HG03280 (cell line): ENCODE data around the gene DNAJB12.
"Not testable (repeated sequence)": the region's sequence is repeated elsewhere in the genome, so short reads cannot be mapped to it uniquely, and the experiment has no call there.

ENCODE experiments used
- ATAC-seq: cut with Tn5 transposase; IDR thresholded peaks from one replicate; pipeline ENCODE4 v1.9.1; 2021; ENCODE audit warnings: mild to moderate bottlenecking, moderate library complexity; ENCODE audit not compliant: unreplicated experiment

DNAJB12 gene

DNA sequence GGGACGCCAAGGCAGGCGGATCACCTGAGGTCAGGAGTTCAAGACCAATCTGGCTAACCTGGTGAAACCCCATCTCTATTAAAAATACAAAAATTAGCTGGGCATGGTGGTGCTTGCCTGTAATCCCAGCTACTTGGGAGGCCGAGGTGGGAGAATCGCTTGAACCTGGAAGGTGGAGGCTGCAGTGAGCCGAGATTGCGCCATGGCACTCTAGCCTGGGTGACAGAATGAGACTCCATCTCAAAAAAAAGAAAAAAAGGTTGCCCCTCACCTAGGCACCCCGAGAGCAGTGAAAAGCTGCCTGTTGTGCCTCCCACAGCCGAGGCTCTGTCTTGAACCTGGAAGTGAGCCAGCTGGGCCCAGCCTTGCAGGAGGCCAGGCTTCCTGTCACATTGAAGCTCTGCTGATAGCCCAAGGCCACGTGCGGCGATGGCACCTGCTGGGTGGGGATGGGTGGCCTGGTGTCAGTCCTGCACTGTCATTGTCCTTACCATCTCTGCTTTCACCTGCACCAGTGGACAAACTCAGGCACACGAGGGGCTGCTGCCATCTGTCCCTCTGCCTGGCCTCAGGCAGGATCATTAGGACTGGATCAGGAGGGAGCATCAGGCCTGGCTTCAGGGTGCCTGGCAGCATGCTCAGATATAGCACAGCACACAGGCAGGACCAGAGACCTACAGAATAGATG lies 37.8 kb downstream of the DNAJB12 start:
- ATAC-seq, result no peak

DNA sequence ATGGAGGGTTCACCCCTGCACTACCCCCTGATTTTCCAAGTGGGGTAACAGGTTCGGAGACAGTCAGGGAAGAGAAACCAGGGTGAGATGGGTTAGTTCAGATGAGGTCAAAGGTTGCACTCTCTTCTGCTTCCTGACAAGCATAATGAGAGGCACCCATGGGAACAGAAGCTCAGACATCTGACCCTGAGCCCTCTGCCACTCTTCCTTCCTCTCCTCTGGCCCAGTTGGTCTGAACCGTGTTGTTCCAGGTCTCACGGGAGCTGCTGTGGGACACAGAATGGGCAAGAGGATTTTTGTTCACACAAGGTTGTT lies 38.4 kb downstream of the DNAJB12 start:
- ATAC-seq, result no peak

DNA sequence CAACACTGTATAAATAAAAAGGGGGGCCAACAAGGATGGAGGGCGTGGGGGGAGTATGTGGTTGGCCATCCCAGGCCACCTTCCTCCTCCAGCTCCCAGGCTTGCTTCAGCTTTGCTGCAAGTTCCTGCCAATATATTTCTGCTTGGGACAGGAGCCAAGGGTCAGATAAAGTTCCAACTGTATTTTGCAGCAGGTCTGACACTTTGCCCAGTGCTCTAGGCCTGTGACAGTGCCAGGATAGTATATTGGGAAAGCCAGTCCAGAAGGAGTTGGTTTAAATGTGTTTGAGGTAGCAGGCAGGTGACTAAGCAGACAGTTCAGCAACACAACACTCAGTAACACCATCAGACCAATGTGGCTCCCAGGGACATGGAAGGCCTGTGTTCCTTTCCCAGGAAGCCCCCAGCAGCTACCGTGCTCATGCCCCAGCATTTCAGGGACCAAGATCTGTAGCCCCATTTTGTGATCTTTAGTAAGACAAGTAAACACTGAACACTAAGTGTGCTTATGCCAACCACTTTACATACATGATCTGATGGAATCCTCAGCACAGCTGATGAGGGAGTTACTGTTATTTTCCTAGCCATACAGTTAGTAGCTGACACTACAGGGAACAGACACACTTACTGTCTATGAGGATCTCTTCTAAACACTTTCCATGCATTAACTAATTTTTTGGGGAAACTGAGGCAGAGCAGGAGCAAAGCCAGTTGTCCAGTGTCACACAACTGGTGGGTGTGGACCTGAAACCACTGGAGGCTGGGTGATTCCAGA lies 38.9 kb downstream of the DNAJB12 start:
- no peak for ATAC-seq

DNA sequence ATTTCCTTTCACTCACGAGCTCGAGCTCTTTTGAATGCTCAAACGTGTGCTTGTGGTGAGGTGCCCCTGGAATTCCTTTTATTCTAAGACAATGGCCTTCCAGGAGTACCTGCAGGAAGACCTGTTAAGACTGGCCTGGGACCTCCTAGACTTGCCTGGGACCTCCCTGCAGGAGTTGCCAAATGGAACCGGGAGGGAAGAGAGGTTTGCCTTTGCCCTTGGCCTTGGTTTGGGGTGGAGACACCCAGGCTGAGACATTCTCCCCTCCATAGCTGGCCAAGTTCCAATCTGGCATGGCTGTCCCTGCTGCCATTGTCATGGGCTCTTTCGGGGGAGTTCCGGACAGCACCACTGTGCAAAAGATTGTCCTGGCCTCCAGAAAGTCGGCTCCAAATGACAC lies 39.7 kb downstream of the DNAJB12 start:
- ATAC-seq, result no peak

DNA sequence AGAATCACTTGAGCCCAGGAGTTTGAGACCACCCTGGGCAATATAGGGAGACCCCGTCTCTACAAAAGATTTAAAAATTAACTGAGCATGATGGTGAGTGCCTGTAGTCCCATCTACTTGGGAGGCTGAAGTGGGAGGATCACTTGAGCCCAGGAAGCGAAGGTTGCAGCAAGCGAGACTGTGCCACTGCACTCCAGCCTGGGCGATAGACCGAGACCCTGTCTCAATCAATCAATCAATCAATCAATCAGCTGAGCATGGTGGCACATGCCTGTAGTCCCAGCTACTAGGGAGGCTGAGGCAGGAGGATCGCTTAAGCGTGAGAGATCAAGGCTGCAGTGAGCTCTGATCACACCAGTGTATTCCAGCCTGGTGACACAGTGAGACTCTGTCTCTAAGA lies 40.5 kb downstream of the DNAJB12 start:
- ATAC-seq, result no peak

DNA sequence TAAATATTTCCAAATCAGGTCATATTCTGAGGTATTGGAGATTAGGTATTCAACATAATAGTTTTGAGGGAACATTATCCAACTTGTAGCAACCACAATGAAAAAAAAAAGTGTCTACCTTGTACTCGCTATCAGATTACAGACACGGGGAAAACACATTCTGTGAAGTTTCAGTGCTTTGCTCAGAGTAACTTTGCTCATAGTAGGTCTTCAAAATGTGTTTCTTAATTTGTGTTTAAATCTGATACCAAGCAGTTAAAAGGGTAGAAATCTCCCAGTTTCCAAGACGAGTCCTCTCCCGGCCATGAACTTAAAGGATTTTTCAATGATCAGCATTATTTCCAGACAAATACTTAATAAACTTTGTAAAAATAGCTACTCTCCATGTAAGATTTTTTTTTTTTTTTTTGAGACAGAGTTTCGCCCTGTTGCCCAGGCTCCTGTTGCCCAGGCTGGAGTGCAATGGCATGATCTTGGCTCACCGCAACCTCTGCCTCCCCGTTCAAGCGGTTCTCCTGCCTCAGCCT lies 41.8 kb downstream of the DNAJB12 start:
- no peak for ATAC-seq

DNA sequence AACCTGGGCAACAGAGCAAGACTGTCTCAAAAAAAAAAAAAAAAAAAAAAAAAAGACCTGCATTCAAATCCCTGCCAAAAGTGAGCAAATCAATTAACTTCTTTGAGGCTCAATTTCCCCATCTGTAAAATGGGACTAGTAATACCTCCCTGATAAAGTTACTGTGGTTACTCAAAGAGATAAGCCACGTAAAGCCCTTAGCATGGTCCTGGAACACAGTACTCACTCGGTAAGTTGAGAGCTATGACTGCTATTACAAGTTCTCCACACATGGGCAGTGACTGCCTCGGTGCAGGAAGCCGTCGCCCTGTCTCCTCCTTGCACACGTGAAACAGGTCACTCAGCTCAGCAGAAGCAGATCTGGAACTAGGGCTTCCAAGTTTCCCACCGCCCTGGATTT lies 43.1 kb downstream of the DNAJB12 start:
- no peak for ATAC-seq

DNA sequence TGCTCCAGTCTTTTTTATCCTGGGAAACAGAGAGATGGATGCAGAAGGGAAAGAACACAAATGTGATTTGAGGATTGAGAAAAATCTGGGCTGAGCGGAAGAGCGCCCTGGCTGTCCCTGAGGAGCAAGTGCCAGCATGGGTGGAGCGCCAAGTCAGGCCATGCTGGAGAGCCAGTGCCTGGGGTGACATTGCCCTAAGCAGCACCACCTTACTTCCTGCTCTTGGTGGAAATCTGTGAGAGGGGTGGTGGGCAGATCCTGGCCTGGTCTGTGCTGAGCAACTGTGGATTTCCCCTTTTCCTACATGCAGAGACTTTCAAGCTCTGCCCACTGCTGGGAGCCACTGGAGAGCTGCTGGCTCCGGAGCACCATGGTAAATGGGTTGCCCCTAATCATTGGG lies 44.1 kb downstream of the DNAJB12 start:
- no peak for ATAC-seq

DNA sequence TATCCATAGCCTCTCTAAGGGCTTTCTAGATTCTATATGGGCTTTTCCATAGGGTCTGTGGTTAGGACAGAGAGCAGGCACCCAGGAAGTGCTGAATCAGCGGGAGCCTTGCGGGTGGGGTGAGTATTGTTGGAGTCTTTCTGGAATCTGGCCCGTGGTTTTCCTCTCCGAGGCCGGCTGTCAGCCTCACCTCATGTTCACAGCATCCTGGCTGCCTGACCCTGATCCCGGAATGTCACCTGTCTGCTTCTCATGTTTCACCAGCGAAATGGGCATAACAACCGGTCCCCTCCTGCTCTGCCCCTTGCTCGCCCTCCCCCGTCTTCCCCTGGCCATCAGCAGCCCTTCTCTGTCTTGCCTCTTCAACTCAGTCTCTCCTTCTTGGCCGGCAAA lies 44.5 kb downstream of the DNAJB12 start:
- no peak for ATAC-seq

DNA sequence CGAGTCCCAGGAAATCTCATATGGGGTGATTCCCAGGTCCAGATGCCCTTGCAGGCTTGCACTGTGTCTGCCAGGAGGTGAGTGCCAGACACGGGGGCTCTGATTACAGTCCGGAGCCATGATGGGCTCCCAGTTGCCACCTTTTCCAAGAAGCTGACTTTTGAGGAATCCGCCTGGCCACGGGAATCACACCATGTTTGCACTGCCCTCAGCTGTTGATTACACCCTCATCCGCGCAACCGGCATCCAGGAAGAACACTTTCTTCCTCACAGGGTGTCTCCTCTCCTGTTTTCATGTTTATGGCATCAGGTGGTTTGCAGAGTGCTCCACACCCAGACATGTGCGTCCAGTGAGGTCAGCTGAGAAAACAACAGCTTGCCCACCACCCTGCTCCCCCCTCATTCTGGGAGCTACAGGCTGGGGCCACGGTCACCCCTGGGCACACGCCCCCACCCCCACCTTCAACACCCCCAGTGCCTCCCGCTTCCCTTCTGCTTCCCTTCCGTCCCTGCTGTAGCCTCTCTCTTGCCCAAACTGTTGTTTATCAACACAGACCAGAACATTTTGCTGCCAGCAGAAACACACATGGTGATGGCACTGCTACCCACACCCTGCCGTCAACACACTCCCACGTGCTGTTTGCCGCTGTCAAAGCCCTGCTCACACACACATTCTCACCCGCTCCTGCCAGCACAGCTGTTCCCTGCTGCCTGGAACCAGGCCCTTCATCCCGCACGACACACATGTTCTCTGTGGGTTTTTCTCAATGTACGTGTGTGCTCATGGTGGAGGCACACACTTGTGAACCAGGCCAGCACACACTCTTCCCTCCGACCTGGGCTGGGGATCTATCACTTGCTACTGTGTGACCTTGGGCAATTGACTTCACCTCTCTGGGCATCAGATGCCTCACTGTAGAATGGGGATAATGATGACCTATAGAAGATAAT lies 45.2 kb downstream of the DNAJB12 start:
- no peak for ATAC-seq

DNA sequence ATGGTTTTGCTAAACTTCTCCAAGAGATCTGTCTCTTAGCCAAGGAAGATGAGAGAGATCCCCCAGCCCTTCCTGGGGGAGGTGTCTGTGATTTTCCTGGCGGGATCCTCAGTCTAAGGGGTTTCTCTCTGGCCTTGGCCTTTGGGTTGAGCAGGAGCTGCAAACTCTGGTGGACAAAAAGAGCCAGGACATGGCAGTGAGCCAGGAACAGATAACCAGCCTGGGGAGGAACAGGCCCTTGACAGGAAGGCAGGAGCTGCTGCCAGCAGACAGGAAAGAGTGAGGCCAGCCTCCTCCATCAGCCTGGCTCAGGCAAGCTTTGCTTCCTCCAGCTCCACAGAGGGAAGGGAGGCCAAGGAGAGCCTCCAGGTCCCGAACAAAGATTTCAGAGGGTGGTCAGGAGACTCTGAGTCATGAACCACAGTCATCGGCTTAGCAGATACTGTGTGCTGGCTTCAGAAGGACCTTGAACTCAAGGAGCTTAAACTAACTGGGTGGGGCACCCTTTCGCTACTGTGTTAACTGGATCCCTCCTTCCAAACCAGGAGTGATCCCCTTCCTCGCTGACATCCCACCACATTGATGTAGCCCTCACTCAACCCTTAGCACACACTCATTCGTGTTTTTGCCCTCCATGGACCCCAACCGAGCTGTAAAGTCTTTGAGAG lies 46.3 kb downstream of the DNAJB12 start:
- ATAC-seq, result no peak

DNA sequence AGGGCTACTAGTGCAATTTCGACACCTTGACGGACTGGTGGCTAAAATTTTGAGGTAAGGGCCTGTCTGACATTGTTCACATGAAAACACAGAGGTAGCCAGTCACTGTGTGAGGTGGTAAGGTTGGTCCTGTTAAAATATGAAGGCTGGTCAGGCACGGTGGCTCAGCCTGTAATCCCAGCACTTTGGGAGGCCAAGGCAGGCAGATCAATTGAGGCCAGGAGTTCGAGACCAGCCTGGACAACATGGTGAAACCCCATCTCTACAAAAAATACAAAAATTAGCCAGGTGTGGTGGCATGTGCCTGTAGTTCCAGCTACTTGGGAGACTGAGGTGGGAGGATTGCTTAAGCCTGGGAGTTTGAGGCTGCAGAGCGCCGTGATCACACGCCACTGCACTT lies 47.0 kb downstream of the DNAJB12 start:
- ATAC-seq, result not testable (repeated sequence)

DNA sequence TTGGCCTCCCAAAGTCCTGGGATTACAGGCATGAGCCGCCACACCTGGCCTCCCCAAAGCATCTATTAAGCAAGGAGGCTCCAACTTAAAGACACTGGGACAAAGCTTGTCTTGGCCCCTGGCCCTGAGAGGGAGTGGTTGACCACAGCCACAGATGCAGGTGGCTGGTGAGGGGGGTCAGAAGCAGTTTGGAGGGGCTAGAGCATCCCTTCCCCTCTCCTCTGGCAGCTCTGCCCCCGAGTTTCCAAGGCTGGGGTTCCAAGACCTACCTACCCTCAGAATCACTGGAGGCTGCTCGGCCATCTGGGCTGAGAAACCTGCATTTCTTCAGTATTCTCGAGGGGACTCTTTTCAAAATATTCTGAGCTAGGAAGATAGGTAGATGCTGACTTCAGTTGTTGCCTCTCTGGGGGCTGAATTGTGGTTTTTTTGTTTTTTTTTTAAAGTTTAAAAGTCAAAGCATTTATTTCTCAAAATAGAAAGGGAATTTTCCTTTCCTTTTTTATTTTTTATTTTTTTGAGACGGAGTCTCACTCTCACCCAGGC lies 48.4 kb downstream of the DNAJB12 start:
- ATAC-seq, result no peak

DNA sequence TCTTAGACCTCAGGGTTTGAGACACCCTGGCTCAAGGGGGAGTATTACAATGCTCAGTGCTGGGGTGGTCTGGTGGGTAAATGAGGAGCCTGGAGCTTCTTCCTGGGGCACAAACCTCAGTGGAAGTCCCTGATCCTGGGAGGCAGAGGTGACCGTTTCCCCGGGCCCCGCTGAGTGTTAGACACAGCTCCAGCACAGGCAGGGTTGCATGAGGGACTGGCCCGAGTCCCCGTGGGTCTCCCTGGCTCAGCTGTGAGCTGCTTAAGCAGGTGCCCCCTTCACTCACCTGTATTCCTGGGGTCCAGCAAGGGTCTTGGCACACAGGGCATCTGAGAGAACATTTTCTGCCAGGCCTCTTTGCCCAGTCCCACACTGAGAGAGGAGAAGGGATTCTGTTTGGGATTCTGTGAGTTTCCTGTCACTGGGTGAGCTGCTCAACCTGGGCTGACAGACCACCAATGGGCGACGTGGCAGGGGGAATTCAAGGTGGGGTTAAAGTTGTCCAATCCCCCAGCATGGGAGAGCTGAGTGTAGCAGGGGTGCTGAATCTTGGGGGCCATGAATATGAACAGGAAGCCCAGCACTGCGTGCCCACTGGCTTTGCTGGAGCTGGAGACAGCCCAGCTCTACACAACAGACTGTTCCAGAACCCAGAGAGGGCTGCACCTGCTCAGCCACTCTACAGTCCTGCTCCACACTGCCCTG lies 51.1 kb downstream of the DNAJB12 start:
- ATAC-seq, result no peak

DNA sequence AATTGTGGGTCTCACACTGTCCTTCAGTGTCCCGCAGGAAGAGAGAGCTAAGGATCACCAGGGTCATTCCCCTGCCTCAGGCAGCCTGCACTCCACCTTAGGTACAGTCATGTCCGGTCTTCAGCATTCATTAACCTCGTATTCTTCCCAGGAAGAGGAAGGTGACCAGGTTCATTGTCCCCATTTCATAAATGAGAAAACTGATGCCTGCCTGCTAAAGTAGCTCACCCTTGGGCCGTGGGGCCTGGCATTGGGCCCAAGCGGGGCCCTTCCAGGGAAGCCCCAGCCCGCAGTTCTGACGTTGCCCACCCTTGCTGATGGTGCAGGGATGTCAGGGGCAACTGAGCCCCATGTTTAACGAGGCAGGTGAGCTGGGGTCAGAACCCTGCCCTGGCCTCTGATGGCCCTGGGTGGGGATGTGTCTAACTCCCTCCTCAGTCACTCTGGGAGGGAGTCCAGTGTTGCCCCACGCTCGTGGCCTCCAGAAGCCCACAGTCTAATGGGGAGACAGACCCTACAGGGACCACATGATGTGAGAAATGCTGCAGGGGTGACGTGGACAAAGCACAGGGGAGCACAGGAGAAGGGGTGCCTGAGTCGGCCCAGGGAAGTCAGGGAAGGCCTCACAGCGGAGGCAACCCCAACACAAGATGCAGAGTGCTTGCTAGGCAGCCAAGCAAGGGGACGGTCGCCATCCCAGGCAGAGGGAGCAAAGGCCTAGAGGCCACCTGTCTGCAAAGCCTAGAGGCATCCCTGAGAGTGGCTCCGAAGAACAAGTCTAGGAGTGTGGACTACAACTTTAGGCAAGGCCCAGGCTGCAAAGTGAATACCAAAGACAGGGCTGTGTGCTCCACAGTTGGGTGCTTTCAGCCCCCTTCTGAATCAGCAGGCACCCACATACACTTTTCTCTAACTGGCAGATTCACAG lies 55.9 kb downstream of the DNAJB12 start:
- no peak for ATAC-seq

DNA sequence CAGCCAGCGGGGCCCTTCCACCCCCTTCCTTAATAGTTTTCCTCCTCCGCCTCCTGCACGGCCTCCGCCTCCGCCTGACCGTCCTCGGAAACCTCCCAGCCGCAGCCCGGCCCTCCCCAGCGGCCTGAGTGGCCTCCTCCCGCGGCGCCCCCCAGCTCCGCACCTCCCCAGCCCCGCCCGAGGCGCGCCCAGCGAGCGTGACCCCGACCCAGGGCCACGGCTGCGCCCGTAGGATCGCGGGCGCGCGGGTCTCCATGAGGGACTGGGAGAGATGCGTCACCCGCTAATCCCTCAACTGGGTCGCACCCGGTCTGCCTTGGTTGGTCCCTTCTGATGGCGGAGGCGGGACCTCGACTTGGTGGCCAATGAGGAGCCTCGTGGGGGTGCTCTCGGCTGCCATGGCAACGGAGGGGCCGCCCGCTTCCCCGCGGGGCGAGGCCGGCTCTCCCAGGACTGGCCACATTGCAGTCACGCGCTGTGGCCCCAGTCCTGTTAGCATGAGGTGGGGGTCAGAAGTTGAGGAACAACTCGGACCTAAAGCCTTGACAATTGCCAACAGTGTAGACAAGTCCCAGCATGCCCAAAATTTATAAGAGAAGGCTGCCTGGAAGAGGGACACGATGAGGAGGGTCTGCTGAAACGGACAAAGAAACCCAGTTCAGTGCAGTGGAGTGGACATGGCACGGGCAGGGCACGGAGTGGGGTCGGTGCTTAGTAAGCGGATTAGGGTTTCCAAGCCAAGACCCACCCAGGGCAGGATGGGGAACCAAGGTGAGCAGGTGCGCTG lies 56.7 kb downstream of the DNAJB12 start:
- ATAC-seq, result peak; percentile 76

DNA sequence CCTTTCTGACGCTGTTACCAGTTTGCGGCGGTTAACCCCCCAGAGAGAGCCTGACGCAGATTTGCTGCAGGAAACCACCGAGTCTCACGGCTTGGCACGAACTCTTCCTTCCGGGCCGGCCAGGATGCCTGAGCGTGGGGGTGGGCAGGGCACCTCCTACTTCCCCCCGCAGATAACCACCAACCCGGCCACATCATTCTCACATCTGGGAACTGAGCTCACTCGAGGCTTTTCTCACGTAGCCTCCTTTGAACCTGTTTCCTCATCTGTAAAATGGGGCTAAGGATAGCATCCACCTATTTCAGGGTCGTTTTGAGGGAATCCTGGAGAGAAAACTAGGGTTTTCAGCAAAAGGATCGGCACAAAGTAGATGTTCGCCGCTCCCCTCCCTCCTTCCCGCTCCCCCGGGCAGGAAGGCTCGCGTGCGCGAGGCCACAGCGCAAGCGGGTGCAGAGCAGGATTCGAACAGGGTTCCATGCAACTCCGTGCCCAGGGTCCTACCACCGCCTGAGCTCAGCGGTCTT lies 57.4 kb downstream of the DNAJB12 start:
- ATAC-seq, result peak; percentile 57

DNA sequence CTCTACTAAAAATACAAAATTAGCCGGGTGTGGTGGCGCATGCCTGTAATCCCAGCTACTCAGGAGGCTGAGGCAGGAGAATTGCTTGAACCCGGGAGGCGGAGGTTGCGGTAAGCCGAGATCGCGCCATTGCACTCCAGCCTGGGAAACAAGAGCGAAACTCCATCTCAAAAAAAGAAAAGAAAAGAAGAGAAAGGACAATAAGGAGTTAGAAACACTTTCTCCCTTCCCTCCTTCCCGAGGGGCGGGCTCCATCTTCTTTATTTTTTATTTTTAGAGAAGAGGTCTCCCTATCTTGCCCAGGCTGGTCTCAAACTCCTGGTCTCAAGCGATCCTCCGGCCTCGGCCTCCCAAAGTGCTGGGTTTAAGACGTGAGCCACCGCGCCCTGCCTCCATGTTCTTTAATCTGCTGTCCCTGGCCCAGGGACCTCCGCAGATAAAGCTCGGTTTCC lies 57.9 kb downstream of the DNAJB12 start:
- ATAC-seq, result not testable (repeated sequence)
